NT2/D1 (cell line): Measurements from ENCODE around the gene KRT6B.

ENCODE experiments used
- YY1 ChIP-seq: IDR thresholded peaks from 2 replicates; pipeline ENCODE4 v1.6.1; 2011; ENCODE audit not compliant: insufficient read length, insufficient read depth
- ZNF274 ChIP-seq: IDR thresholded peaks from 2 replicates; pipeline ENCODE4 v1.6.1; 2011; ENCODE audit warnings: mild to moderate bottlenecking, low read depth, low read length

- TF ChIP-seq YY1 (no peak), ZNF274 (no peak)
Observed at GRCh38 chr12:52436000-52436827, 15.7 kb downstream of the KRT6B start.
